Suprapubic skin (tissue), 4 donors: Measurements from ENCODE around the gene CCDC40. TPM values are rescaled to one million over a fixed set of nuclear protein-coding genes. Genes with fewer than 3 reads are reported as not detected.
A peak's percentile ranks its signal among the peaks of the same experiment; 100 is the strongest.

Source experiments
- DNase-seq, 2 donors: peaks; one replicate each; pipeline ENCODE4 v3.0.0-alpha.2; 2019; ENCODE audit warnings: low spot score in 2 of 2
- H3K27ac ChIP-seq: fragments of 200-600 bp; sonication (generic); one replicate; pipeline ENCODE4 v1.5.1; 2019
- H3K27me3 ChIP-seq: fragments of 200-600 bp; sonication (generic); one replicate; pipeline ENCODE4 v1.5.1; 2019
- H3K36me3 ChIP-seq: fragments of 200-600 bp; sonication (generic); one replicate; pipeline ENCODE4 v1.5.1; 2019
- H3K4me1 ChIP-seq: fragments of 200-600 bp; sonication (generic); one replicate; pipeline ENCODE4 v1.5.1; 2019
- H3K4me3 ChIP-seq: fragments of 200-600 bp; sonication (generic); one replicate; pipeline ENCODE4 v1.5.1; 2019; ENCODE audit warnings: mild to moderate bottlenecking
- H3K9me3 ChIP-seq: fragments of 200-600 bp; sonication (generic); one replicate; pipeline ENCODE4 v1.5.1; 2019
- CTCF ChIP-seq, 2 donors: fragments of 200-600 bp in 1 of 2; fragments of 450-650 bp in 1 of 2; sonication (generic) in 1 of 2; IDR thresholded peaks; one replicate each; pipeline ENCODE4 v1.5.1; 2016 to 2019; ENCODE audit warnings: antibody characterized with exemption in 2 of 2, mild to moderate bottlenecking in 1 of 2, moderate library complexity in 1 of 2
- EP300 ChIP-seq: sonication (generic); formaldehyde crosslinking; IDR thresholded peaks from one replicate; pipeline ENCODE4 v1.6.1; 2017; ENCODE audit warnings: antibody characterized with exemption
- POLR2A ChIP-seq, 2 donors: fragments of 450-650 bp; IDR thresholded peaks; one replicate each; pipeline ENCODE4 v1.6.1; 2017; ENCODE audit warnings: antibody characterized with exemption in 2 of 2, mild to moderate bottlenecking in 2 of 2, moderate library complexity in 2 of 2
- POLR2AphosphoS5 ChIP-seq, 3 donors: sonication (generic); formaldehyde crosslinking; IDR thresholded peaks; one replicate each; pipeline ENCODE4 v1.6.1; 2017; ENCODE audit warnings: antibody characterized with exemption in 3 of 3
- WGBS: methylation state at CpG from one replicate; pipeline ENCODE4 v1.1.5; 2018; 5-methylcytosine and 5-hydroxymethylcytosine counted together
- total RNA-seq, 4 donors: library from RNA; depleted of rRNA; stranded (reverse); fragments of >200 nt; gene quantifications; one replicate each; pipeline ENCODE4 v1.1.0, GENCODE V29; 2016

CCDC40 gene
- total RNA-seq, 4 donors from 2014 or later, result 1.2 to 4.4 (median 2.9) TPM

DNA sequence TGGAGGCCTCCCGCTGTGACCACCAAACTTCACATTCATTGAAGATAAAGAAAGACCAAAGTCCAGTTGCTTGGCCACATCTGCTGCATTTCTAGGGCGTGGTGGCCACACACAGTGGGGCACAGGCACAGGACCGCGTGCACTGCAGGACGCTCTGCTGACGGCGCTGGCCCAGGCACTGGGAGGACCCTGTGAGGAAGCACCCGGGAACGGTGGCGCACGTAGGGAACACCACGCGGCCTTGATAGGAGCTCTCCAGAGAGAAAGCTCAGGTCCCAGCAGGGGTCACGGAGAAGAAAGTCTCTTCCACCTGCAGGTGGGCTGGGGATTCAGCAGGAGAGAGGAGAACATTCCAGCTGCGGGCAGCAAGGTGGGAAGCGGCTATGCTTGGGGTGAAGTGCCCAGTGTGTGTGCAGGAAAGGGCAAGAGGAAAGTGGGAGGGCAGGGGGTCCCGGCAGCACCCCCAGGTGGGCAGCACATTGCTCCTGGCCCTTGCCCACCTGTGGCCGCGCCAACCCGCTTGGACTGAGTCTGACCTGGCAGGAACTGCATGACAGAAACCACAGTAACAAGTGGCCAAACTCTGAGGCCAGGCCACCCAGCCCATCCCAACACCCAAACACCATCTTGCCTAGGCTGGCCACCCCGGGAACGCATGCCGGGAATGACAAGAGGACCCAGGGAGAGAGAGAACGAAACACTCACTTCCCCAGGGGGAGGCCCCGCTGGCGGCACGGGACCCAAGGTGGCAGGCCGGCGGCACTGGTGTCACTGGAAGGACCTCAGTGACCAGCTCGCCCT lies 33.6 kb upstream of the CCDC40 start:
- Histone ChIP-seq H3K4me1 (peaks cover 8% of the 10 kb centered on the region), H3K9me3 (no peaks in the 10 kb centered on the region), H3K27me3 (no peaks in the 10 kb centered on the region), H3K4me3 (no peak overlapping the region), H3K36me3 (peaks cover 9% of the 10 kb centered on the region), H3K27ac (no peak overlapping the region)
- no peak for DNase-seq
- TF ChIP-seq CTCF (IDR thresholded peaks at IDR 0.05), result no peak
- no peak for TF ChIP-seq POLR2AphosphoS5 (IDR thresholded peaks at IDR 0.05)
- TF ChIP-seq EP300, result no peak
- TF ChIP-seq POLR2A (IDR thresholded peaks at IDR 0.05), result no peak
- WGBS, result 95% methylated on average over 29 of the region's 30 CpGs

DNA sequence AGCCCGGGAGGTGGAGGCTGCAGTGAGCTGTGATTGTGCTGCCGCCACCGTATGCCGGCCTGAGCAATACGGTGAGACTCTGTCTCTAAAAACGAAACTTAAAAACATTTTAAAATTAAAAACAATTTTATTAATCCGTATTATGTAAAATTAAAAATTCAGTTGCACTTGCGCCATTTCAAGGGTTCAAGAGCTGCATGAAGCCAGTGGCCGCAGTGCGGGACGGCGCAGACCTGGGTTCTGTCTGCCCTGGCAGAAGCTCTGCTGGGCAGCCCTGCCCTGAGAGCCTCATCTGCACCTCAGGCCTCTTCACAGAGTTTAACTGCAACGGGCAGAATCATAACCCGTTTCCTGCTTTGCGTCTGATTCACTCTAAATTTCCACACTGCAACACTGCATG lies 32.5 kb upstream of the CCDC40 start:
- Histone ChIP-seq H3K4me1 (peaks cover 16% of the 10 kb centered on the region), H3K4me3 (no peak overlapping the region), H3K9me3 (no peaks in the 10 kb centered on the region), H3K36me3 (peaks cover 9% of the 10 kb centered on the region), H3K27me3 (no peaks in the 10 kb centered on the region), H3K27ac (no peak overlapping the region)
- DNase-seq, result no peak
- WGBS, result 94% methylated on average over 15 of the region's 15 CpGs
- TF ChIP-seq POLR2AphosphoS5 (IDR thresholded peaks at IDR 0.05) (no peak), EP300 (no peak), CTCF (IDR thresholded peaks at IDR 0.05) (no peak), POLR2A (IDR thresholded peaks at IDR 0.05) (no peak)

- peaks cover 18% of the 10 kb centered on the region for H3K4me1 ChIP-seq
- peaks cover 25% of the 10 kb centered on the region for H3K36me3 ChIP-seq
- TF ChIP-seq POLR2AphosphoS5 (IDR thresholded peaks at IDR 0.05), result no peak
- peak; percentile 94 to 98 for TF ChIP-seq CTCF (IDR thresholded peaks at IDR 0.05)
- TF ChIP-seq POLR2A (IDR thresholded peaks at IDR 0.05), result no peak
- no peak overlapping the region for H3K4me3 ChIP-seq
- no peaks in the 10 kb centered on the region for H3K9me3 ChIP-seq
- H3K27me3 ChIP-seq, result no peaks in the 10 kb centered on the region
- no peak overlapping the region for H3K27ac ChIP-seq
- DNase-seq, result peak in 1 of 2 donors; percentile 75
- 48% methylated on average over 31 of the region's 37 CpGs for WGBS
Measured at GRCh38 chr17:80005360-80006338, 30.8 kb upstream of the CCDC40 start.

- peak in 1 of 2 donors; percentile 55 for DNase-seq
- H3K36me3 ChIP-seq, result peaks cover 30% of the 10 kb centered on the region
- H3K27ac ChIP-seq, result no peak overlapping the region
- no peak overlapping the region for H3K4me3 ChIP-seq
- TF ChIP-seq CTCF (IDR thresholded peaks at IDR 0.05) (no peak), POLR2A (IDR thresholded peaks at IDR 0.05) (no peak), EP300 (no peak), POLR2AphosphoS5 (IDR thresholded peaks at IDR 0.05) (no peak)
- 74% methylated on average over 8 of the region's 8 CpGs for WGBS
- no peaks in the 10 kb centered on the region for H3K27me3 ChIP-seq
- H3K9me3 ChIP-seq, result no peaks in the 10 kb centered on the region
- peaks cover 18% of the 10 kb centered on the region for H3K4me1 ChIP-seq
Measured at GRCh38 chr17:80006339-80006720, 30.1 kb upstream of the CCDC40 start.
